Peyer's patch (tissue), 4 donors: ENCODE measurements around the gene ASB6.

Experiments
- POLR2A ChIP-seq, 2 donors: fragments of 450-650 bp; IDR thresholded peaks; one replicate each; pipeline ENCODE4 v1.5.1; 2017; ENCODE audit warnings: antibody characterized with exemption in 2 of 2, mild to moderate bottlenecking in 2 of 2, moderate library complexity in 2 of 2
- TF ChIP-seq, protein P1 (sequence below), 6 experiments: fragments of 450-650 bp in 4 of 6; fragments of 200-600 bp in 2 of 6; sonication (generic) in 1 of 6; IDR thresholded peaks; one replicate each; pipeline ENCODE4 v1.5.1; 2017 to 2019; ENCODE audit warnings: antibody characterized with exemption in 6 of 6, mild to moderate bottlenecking in 3 of 6, moderate library complexity in 1 of 6

DNA sequence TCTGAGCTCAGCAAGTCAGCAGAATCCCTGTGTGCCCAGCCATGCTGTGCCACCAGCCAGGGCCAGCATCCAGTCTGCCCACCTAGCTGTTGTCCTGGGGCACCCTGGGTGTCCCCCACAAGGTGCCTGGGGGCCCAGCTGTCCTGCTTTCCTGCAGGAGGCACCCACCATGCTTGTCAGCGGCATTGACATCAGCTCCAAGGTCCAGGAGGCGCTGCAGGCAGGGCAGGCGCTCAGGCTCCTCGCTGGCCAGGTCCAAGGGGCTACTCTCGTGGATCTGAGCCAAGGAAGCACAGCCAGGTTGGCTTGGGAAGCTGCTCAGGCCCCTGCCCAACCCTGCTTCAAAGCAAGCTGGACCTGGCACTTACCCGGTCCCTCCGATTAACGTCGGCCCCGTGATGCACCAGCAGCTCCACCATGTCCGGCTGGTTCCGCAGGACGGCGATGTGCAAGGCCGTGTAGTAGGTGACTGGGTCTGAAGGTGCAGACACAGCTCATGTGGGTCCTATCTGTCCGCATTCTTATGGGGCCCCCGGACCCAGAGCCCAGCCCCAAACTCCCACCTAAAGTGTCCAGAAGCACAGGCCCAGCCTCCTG is 2.8 kb downstream of the ASB6 start:
- TF ChIP-seq, protein P1, sequence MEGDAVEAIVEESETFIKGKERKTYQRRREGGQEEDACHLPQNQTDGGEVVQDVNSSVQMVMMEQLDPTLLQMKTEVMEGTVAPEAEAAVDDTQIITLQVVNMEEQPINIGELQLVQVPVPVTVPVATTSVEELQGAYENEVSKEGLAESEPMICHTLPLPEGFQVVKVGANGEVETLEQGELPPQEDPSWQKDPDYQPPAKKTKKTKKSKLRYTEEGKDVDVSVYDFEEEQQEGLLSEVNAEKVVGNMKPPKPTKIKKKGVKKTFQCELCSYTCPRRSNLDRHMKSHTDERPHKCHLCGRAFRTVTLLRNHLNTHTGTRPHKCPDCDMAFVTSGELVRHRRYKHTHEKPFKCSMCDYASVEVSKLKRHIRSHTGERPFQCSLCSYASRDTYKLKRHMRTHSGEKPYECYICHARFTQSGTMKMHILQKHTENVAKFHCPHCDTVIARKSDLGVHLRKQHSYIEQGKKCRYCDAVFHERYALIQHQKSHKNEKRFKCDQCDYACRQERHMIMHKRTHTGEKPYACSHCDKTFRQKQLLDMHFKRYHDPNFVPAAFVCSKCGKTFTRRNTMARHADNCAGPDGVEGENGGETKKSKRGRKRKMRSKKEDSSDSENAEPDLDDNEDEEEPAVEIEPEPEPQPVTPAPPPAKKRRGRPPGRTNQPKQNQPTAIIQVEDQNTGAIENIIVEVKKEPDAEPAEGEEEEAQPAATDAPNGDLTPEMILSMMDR (IDR thresholded peaks at IDR 0.05), result no peak
- TF ChIP-seq POLR2A (IDR thresholded peaks at IDR 0.05), result no peak
